Dedifferentiated amniotic fluid mesenchymal stem cell (primary cell): ENCODE data around the gene MYOCOS.
"Not testable (repeated sequence)": the region's sequence is repeated elsewhere in the genome, so short reads cannot be mapped to it uniquely, and the experiment has no call there.

Experiments
- DNase-seq: peaks from one replicate; pipeline ENCODE4 v3.0.0-alpha.2; 2016; ENCODE audit errors: extremely low spot score

Gene MYOCOS, protein sequence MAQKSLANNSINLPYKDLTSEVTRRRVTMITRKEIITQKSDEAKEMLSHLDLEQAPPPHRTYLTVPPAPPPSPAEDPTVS

DNA sequence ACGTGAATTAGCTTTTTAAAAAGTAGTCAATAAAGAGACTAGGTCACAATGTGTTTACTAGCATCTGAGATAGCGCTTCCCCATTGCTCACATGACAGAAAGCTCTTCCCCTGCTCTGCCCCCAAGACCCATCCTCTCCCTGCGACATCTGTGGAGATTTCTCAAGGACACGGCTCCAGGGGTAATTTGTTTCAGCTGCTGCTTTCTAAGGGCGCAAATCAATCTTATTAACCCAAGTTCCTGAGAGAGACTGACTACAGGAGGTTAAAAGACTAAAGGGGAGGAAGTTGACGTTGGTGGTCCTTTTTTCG, at the start of gene MYOCOS:
Gene MYOCOS (plus strand): TSS at position 92 of the 311 bp plus-strand sequence. CDS start 1,641 bp downstream, outside the sequence.
- DNase-seq = no peak

DNA sequence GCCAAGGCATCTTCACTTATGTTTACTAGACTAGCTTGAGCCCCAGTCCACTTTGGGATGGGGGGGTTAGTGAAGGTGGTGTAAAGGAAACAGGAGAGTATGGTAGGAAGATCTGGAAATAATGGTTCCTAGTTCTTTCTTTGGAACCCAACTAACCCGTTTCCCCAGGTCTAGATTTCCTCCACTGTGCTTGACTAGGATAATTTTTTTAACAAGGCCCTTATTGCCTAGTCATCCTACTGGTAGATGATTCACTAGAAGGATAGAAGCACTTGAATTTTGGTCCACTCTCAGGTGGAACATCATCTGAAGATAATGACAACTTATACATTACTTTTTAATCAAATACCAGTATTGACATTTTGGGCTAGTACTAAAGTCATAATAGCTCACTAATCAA, 45.9 kb upstream of the MYOCOS start:
- DNase-seq = no peak

DNA sequence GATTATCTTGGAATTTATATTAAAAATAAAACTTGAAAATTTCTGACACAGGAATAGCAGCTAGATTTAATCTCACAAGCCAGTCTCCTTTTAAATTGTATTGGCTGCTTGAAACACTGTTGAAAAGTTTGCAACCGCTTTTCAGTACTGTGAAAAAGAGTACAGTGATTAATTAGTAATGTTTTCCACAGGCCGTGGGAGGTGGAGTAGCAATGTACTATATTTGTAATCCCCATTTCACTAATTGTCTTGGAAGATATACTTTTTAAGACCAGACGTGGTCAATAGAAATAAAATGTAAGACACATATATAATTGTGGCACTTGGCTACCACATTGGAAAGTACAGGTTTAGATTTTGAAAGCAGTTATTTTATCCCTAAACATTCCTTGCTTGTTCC, 40.8 kb upstream of the MYOCOS start:
- no peak for DNase-seq

DNA sequence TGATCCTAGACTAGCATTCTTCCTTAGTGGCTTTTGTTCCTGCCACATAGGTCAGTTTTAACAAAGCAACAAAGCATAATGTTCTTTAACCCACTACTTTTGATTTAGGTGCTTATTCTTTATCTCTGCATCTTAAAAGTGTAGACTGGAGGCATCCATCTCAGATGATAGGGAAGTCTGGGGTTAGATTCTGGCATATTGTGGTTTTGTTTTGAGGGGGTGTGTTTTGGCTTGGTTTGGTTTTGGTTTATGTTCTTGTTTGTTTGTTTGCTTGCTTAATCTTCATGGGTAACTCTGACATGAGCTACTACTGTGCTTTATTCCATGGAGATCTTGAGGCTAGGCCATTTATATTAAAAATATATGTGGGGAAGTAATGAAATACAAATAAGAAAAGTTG, 40.3 kb upstream of the MYOCOS start:
- no peak for DNase-seq

DNA sequence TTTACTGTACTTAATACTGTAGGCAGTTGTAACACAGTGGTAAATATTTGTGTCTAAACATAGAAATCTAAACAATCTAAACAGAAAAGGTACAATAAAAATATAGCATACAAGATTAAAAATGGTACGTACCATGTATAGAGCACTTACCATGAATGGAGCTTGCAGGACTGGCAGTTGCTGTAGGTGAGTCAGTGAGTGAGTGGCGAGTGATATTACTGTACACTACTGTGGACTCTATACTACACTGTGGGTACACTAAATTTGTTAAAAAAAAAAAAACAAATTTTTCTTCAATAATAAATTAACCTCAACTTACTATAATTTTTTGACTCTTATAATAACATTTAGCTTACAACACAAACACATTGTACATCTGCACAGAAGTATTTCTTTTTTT, 39.5 kb upstream of the MYOCOS start:
- DNase-seq = no peak

DNA sequence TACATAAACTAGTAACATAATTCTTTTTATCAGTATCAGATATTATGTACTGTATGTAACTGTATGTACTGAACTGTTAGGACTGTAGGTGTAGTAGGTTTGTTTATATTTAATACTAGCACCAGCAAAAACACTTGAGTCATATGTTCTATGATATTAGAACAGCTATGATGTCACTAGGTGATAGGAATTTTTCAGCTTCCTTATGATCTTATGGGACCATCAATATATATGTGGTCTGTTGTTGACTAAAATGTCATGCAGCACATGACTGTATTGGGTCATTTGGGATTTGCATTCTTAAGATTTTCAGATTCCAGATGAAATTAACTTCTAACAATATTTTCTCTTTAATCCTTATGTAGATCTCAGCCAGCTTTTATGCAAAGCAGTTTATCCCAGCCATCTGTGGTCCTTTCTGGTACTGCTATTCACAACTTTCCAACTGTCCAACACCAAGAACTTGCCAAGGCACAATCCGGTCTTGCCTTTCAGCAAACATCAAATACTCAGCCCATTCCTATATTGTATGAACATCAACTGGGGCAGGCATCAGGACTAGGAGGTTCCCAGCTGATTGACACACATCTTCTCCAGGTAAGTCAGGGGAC, 38.3 kb upstream of the MYOCOS start:
- DNase-seq = no peak

DNA sequence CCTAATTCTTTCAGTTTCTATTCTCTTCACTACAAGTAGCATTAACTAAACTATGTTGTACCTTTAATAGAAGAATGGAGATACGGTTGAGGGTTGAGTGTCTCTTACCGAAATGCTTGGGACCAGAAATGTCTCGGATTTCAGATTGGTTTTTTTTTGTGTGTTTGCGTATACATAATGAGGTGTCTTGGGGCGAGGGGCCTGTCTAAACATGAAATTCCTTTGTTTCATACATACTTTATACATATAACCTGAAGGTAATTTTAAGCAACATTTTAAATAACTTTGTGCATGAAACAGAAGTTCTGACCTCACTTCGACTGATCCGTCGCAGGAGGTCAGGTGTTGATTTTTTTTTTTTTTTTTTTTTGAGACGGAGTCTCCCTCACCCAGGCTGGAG, 36.3 kb upstream of the MYOCOS start:
- no peak for DNase-seq

DNA sequence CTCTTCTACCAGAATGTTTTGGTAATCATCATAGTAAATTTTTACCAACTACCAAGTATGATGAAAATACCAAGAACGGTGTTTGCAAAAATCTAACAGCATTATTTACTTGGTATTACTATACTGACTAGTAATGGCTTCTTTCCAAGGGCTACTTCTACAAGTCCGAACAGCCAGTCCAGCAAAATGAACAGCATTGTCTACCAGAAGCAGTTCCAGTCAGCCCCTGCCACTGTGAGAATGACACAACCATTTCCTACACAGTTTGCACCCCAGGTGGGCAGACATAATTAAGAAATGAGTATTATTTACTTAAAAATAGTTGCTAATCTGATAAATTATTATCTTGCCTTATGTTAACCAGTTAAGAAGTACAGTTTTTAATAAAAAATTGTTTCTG, 33.8 kb upstream of the MYOCOS start:
- DNase-seq = no peak

DNA sequence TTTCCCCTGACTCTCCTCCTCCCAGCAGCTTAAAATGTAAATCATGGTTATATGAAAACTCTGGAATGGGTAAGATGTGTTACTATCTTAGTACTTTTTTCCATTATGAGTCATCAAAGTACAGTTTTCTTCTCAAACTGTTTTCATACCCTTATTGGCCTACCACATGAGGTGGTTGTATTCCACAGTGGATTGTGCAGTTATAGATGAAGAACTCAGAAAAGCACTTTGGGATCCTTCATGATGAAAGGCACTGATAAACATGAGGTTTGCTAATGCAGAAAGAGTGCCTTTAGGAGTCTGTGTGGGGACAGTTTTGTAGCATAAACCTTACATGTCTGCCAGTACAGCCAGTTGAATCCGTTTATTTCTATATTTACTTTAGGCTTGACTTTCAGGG, 32.0 kb upstream of the MYOCOS start:
- DNase-seq = peak; percentile 34

DNA sequence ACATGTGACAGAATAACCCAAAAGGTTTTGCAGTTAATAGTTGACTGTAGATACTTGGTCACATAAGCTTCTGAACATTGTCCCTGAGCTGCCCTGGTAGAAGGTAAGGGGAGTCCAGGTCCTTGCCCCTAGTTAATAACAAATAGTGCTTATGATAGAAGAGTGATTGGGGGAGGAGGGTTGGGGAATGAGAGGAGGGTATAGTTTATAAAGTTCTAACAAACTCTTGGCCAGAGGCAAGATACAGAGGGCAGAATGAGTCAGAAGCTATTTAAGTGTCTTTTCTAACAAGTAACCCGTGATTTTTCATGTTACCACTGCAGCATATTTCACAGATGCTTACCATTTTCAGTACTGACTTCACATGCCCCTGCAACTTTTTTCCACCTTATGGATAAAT, 26.7 kb upstream of the MYOCOS start:
- no peak for DNase-seq

DNA sequence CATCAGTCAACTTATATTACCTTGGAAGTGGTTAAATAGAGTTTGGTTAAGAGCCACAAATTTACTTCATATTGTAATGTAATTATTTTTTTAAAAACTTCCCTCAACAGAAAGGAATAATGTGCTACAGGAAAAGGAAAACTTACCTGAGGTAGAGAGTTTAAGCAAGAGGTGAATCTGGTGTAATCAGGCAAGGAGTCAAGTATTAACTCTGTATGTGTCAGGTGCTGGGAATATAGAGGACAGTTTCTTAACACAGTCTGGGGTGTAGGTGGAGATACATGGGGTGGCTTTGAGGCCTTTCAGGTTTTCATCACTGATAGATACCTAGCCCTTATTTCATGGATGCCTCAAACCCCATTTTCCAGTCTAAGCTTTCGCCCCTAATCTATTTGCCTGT, 25.9 kb upstream of the MYOCOS start:
- DNase-seq = no peak

DNA sequence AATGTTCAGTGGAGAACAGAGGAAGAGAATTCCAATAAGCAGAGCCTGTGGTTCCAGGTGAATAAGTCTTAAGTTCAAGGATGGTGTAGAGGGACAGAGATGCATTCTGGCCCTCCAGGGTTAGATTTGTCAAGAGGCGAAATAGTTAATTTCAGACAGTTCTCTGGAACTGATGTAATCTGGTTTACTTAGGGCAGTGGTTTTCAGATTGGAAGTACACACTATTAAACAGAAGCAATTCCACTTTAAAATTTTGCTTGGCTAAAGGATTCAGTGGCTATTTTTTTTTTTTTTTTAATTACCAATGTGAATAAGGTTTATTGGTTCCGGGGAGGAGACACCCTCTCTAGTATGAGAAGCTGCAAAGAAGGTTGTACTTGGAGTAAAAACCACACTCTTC, 25.3 kb upstream of the MYOCOS start:
- no peak for DNase-seq

DNA sequence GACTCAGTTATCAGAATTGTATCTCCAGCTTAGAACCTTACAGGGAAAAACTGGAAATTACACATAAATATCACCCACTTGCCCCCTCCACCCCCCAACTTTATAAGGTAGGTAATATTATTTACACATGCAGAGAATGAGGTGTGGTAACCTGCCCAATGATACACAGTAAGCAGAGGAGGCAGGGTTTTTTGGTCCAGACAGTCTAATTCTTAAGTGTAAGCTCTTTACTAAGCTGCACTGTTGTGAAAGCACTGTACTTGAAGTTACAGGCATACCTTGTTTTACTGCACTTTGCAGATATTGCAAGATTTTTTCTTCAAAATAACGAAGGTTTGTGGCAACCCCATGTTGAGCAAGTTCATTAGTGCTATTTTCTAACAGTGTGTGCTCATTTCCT, 24.8 kb upstream of the MYOCOS start:
- DNase-seq = no peak

DNA sequence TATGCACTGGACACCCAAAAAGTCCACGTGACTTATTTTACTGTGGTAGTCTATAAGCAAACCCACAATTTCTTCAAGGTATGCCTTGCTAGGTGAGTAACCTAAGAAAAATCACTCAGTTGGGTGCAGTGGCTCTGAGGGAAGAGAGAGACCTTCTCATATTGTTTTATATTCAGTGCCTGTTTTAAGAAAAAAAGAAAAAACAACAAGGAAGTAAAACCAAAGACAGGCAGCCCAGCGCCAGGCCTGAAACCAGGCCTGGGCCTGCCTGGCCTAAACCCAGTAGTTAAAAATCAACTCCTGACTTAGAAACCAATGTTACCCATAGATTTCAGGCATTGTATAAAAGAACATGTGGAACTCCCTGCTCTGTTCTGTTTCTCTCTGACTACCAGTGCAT, 21.7 kb upstream of the MYOCOS start:
- DNase-seq = not testable (repeated sequence)

DNA sequence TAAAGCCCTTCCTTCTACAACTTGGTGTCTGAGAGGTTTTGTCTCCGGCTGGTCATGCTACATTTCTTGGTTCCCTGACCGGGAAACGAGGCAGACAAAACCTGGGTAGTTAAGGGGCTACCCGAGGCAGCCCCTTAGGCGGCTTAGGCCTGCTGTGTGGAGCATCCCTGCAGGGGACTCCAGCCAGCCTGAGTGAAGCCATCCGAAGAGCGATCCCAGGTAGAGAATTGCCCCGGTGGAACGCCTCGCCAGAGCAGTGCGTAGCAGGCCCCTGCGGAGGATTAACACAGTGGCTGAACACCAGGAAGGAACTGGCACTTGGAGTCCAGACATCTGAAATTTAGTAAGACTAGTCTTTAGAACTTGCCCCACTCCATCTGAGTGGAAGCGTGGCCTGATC, 21.2 kb upstream of the MYOCOS start:
- no peak for DNase-seq

DNA sequence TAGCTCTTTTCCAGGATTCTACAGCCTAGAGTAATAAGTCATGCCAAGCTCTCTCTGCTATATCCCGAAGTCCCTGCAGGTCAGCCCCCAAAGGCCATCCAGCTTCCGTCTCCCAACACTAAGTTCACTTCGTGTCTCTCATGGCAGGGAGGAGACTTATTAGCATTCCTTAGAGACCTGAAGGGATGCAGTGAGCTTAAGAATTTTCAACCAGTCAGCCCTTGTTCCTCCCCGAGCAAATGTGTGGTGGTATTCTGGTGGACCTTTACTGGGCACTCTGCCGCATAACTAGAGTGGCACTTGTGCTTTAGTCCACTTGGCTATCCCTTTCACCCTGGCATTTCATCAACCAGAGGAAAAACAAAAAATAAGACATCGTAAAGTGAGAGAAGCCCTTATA, 19.0 kb upstream of the MYOCOS start:
- not testable (repeated sequence) for DNase-seq

DNA sequence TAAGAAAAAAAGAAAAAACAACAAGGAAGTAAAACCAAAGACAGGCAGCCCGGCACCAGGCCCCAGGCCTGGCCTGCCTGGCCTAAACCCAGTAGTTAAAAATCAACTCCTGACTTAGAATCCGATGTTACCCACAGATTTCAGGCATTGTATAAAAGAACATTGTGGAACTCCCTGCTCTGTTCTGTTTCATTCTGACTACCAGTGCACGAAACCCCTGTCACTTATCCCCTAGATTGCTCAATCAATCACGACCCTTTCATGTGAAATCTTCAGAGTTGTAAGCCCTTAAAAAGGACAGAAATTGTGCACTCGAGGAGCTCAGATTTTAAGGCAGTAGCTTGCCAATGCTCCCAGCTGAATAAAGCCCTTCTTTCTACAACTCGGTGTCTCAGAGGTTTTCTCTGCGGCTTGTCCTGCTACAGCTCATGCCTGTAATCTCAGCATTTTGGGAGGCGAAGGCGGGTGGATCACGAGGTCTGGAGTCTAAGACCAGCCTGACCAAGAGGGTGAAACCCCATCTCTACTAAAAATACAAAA, 15.6 kb upstream of the MYOCOS start:
- DNase-seq = no peak

DNA sequence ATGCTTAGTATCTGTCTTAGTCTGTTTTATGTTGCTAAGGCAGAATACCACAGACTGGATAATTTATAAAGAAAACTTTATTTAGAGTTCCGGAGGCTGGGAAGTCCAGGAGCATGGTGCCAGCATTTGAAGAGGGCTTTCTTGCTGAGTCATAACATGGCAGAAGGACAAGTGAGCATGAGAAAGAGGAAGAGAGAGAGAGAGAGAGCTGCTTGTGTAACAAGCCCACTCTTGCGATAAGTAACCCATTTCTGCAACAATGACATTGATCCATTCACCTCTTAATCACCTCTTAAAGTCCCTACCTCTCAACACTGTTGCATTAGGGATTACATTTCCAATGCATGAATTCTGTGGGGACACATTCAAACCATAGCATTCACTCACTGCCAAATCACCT, 11.7 kb upstream of the MYOCOS start:
- no peak for DNase-seq

DNA sequence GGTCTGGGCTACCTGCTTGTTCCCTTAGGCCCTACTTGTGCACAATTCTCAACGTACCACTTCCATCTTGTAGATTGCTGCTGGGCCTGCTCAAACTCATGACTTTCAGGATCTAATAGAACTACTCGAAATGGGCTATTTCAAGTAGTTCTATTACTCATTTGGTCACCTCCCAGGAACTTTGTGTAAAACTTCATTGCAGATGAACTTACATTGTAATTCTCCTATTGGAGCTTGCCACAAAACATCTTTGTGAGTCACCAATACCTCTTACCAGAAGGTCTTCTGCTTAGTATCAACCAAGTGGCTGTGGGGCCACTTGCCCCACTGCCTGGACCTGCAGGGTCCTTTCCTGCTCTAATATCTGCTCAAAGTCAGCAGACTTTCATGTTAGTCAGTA, 10.7 kb upstream of the MYOCOS start:
- DNase-seq = no peak

DNA sequence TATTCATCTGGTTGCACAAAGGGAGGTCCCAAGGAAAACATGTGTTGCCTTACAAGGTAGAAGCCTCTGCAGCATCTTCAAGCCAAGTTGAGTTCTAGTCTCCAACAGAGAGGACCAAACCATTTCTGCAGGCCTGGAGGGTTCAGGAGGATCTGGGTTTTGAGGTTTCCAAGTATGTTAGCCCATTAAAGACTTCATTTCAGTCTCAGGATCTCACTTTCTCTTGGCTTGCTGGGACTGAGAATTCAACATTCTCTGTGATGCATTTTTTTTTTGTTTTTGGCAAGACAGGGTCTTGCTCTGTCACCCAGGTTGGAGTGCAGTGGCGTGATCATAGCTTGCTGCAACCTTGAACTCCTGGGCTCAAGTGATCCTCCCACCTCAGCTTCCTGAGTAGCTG, 8.8 kb upstream of the MYOCOS start:
- no peak for DNase-seq

DNA sequence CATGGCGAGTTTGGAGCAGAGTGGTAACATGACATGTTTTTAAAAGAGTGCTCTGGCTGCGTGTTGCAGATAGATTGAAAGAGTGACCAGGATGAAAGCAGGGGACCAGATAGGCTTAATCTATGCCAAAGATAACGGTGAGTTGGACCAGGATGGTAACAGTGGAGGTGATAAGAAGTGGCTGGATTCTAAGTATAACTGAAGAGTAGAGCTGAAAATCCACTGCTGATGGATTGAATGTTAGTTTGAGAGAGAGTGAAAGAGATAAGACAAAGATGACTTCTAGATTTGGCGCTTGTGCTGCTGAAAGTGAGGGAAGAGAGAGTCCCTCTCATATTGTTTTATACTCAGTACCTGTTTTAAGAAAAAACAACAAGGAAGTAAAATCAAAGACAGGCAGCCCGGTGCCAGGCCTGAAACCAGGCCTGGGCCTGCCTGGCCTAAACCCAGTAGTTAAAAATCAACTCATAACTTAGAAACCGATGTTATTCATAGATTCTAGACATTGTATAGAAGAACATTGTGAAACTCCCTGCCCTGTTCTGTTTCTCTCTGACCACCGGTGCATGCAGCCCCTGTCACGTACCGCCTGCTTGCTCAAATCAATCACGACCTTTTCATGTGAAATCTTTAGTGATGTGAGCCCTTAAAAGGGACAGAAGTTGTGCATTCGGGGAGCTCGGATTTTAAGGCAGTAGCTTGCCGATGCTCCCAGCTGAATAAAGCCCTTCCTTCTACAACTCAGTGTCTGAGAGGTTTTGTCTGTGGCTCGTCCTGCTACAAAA, 6.7 kb upstream of the MYOCOS start:
- DNase-seq = not testable (repeated sequence)

DNA sequence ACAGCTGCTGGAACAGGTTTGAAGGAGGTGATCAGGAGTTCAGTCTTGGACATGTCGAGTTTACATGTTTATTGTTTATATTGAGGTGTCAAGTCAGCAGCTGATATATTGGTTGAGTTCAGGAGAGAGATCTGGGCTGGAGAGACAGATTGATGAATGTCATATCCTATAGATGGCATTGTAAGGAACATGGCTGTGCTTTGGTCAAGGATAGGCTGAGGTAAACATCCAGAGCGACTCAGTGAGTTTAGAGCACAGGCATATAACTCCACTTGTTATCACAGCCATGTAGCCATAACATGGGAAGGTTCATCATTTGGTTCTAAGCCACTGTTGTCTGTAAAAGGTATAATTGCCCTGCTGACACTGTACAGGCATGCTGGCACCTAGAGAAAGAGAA, 5.5 kb upstream of the MYOCOS start:
- DNase-seq = no peak

DNA sequence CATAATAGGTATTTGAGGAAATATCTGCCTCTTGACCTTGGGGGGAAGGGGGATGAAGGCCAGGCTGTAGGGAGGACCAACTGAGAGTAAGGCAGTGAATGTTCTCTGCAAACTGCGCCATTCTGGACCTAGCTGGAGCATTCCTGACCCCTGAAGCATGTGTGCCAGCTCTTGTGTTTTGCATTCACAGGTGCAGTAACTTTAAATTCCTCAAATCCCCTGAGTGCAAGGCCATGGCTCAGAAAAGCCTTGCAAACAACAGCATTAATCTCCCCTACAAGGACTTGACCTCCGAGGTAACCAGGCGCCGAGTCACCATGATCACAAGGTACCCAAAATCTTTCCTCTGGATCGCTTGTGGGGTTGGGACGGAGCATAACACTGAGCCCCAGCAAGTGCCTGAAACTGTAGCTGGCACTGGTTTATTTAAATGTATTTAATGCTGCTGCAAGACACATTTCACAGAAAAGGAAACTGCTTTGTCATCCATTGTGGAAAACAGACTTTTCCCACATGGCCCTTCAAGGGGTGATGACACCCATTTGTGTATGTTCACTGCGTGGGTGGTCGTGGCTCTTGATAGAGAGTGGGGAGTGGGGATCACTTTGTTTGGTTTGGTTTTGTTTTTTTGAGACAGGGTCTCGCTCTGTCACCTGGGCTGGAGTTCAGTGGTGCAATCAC, 1.7 kb downstream of the MYOCOS start:
- no peak for DNase-seq
